HUES64 (cell line): ENCODE results near the gene UPK1B.

Experiments
- H3K27ac ChIP-seq: 2 replicates; pipeline ENCODE4 v1.7.0; 2013; ENCODE audit warnings: low read depth, low read length, inconsistent platforms
- H3K27me3 ChIP-seq: 2 replicates; pipeline ENCODE4 v1.6.1; 2013; ENCODE audit warnings: mild to moderate bottlenecking, low read length; ENCODE audit not compliant: insufficient read depth
- H3K36me3 ChIP-seq: 2 replicates; pipeline ENCODE4 v1.6.1; 2013; ENCODE audit warnings: mild to moderate bottlenecking, low read length; ENCODE audit not compliant: insufficient read depth
- H3K4me1 ChIP-seq: 2 replicates; pipeline ENCODE4 v1.6.1; 2013; ENCODE audit warnings: mild to moderate bottlenecking, low read length, moderate library complexity; ENCODE audit not compliant: insufficient read depth
- H3K4me3 ChIP-seq: 2 replicates; pipeline ENCODE4 v1.5.1; 2013; ENCODE audit warnings: mild to moderate bottlenecking, low read length, moderate library complexity
- H3K9ac ChIP-seq: 2 replicates; pipeline ENCODE4 v1.6.1; 2013; ENCODE audit warnings: mild to moderate bottlenecking, low read depth, low read length
- H3K9me3 ChIP-seq: 2 replicates; pipeline ENCODE4 v1.6.1; 2013; ENCODE audit warnings: low read depth, low read length; ENCODE audit not compliant: insufficient read depth
- WGBS: fragments of 150-250, 120-280 bp; methylation state at CpG from one replicate; pipeline ENCODE4 v1.1.7; 2013; ENCODE audit warnings: missing lambda C conversion rate; 5-methylcytosine and 5-hydroxymethylcytosine counted together

The UPK1B gene

DNA sequence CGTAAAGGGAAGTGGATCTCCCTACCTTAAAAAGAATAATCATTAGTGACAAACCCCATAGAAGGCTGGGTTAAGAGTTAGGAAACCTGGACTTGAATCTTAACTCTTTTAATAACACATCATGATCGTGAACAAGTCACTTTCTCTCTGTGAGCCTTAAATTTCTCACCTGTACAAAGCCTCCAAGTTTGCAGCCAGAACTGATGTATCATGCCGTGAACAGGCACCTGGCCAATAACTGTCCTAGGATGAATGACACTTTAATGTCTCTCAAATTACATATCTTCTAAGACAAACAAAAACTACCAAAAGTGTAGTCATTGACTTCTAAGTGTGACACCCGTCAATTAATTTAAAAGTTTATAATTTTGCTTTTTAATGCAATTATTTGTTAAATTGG is 3.9 kb downstream of the UPK1B start:
- Histone ChIP-seq H3K27me3 (0 out of 2 replicates have a peak, but pooled peaks cover 2% of the 10 kb centered on the region), H3K9me3 (no peaks in the 10 kb centered on the region), H3K36me3 (no peaks in the 10 kb centered on the region), H3K9ac (no peak overlapping the region), H3K27ac (no peak overlapping the region), H3K4me3 (no peak overlapping the region), H3K4me1 (peaks cover 4% of the 10 kb centered on the region; the same call in 1 of the 2 replicates)
- WGBS: 95% methylated on average over 3 of the region's 4 CpGs

DNA sequence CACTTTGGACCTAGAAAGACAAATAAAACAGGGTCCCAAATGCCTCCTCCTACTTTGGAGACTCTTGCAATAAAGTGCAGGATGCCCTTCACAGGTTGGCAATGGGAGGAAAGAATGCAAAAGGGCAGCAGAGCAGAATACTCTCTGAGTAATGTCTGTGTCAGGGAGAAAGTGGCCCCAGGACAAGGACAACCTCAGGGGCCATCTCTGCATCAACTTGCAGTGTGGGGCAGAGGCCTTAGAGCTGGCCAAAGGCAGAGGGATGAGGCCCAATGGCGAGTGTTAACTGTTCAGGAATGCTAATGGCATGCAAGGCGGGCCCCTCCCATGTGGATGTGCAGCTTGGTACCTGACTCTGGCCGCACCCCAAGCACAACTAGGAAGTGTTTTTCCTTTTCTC is 8.4 kb downstream of the UPK1B start:
- no peaks in the 10 kb centered on the region; the same call in 1 of the 2 replicates for H3K4me1 ChIP-seq
- no peaks in the 10 kb centered on the region for H3K9me3 ChIP-seq
- WGBS: 76% methylated on average over 3 of the region's 3 CpGs
- H3K27me3 ChIP-seq: no peaks in the 10 kb centered on the region
- no peak overlapping the region for H3K9ac ChIP-seq
- no peak overlapping the region for H3K4me3 ChIP-seq
- H3K36me3 ChIP-seq: no peaks in the 10 kb centered on the region
- no peak overlapping the region for H3K27ac ChIP-seq

DNA sequence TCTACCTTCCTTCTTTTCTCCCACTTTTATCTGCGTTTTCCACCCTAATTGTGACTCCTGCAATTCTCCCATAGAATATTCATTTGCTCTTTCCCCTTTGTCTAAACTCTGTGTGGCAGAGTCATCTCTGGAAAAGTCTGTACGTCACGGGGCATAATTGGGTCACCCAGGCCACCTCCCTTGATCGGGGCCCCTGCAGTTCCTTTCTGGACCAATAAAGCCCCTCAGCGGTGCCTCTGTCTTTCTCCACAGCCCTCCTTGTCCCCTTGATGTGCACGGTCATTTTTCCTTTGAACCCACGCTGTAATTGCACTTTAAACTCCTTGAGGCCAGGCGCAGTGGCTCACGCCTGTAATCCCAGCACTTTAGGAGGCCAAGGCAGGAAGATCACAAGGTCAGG is 10.7 kb downstream of the UPK1B start:
- H3K9me3 ChIP-seq: no peaks in the 10 kb centered on the region
- H3K4me3 ChIP-seq: no peak overlapping the region
- no peak overlapping the region for H3K9ac ChIP-seq
- no peaks in the 10 kb centered on the region for H3K27me3 ChIP-seq
- H3K4me1 ChIP-seq: no peaks in the 10 kb centered on the region; the same call in 1 of the 2 replicates
- WGBS: 95% methylated on average over 9 of the region's 9 CpGs
- H3K27ac ChIP-seq: no peak overlapping the region
- no peaks in the 10 kb centered on the region for H3K36me3 ChIP-seq

DNA sequence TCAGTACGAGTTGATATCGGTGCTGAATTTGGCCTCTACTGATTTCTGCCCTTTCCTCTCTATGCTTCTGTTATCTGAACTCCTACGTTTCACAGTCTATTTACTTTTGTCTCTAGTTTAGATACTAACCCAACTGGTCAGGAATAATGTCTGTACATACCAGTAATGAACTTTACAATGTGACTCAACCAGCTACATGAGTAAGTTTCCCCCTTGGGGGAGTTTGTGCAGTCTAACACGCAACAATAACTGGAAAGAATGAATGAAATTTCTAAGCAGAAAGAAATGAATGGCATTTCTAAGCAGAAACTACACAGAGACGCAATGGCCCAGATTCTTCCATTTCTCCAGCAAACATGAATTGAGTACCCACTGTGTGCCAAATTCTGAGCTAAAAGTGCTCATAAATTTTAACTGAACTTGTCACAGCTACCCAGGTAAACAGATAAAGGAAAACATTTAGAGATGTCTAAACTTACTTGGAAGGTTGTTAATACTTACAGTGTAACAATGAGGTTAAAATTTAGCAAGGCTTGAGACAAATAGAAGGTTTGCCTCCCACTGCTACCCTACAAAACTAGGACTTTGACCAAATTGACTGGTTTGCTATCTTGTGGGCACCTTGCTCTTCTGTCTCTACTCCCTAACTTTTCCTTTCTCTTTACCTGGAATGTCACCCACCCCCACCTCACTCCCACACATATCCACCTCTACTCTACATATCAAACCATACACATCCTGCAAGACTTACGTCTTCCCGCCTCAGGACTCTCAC is 11.6 kb downstream of the UPK1B start:
- H3K27me3 ChIP-seq: no peaks in the 10 kb centered on the region
- 89% methylated on average over 7 of the region's 7 CpGs for WGBS
- no peak overlapping the region for H3K4me3 ChIP-seq
- no peak overlapping the region for H3K9ac ChIP-seq
- H3K36me3 ChIP-seq: no peaks in the 10 kb centered on the region
- no peaks in the 10 kb centered on the region for H3K9me3 ChIP-seq
- no peak overlapping the region for H3K27ac ChIP-seq
- H3K4me1 ChIP-seq: no peaks in the 10 kb centered on the region; the same call in 1 of the 2 replicates

DNA sequence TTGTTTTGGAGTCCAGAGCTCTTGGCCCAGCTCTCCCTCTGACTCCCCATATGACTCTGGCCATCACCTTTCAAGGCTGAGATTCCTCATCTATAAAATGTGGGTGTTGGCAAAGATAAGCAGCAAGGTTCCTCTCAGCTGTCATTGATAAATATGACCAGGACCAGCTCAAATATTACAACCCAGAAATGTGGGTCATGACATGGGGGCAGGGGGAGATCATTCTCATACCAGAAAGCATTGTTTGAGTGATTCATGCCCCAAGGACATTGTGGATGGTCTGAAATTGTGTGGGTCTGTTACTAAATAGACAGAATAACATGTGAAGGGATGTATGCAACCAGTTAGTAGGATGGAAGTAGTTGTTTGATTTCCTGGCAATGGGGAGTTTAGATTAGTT is 13.9 kb downstream of the UPK1B start:
- Histone ChIP-seq H3K27ac (no peak overlapping the region), H3K36me3 (no peaks in the 10 kb centered on the region), H3K4me1 (no peaks in the 10 kb centered on the region; the same call in 1 of the 2 replicates), H3K9ac (no peak overlapping the region), H3K27me3 (no peaks in the 10 kb centered on the region), H3K4me3 (no peak overlapping the region), H3K9me3 (no peaks in the 10 kb centered on the region)

DNA sequence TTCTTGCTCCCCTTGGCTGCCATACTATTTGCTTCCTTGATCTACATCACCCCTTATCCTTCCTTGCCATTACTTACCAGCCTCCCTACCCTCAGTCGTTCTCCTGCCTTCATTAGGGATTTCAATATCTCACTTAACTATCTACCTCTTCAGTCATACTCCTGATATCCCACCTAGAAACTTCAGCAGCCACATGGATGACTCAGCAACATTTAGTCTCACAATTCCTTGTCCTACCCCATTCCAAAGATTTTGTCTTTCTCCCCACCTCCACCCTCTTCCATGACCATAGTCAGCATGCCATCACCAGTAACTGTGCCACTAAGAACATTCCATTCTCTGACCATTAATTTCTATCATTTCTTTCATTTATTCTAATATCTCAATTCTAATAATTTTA is 18.4 kb downstream of the UPK1B start:
- Histone ChIP-seq H3K4me1 (no peaks in the 10 kb centered on the region), H3K36me3 (no peaks in the 10 kb centered on the region), H3K9me3 (no peaks in the 10 kb centered on the region), H3K27me3 (no peaks in the 10 kb centered on the region), H3K27ac (no peak overlapping the region), H3K4me3 (no peak overlapping the region), H3K9ac (no peak overlapping the region)
- WGBS: 86% methylated on average over 1 of the region's 1 CpG

DNA sequence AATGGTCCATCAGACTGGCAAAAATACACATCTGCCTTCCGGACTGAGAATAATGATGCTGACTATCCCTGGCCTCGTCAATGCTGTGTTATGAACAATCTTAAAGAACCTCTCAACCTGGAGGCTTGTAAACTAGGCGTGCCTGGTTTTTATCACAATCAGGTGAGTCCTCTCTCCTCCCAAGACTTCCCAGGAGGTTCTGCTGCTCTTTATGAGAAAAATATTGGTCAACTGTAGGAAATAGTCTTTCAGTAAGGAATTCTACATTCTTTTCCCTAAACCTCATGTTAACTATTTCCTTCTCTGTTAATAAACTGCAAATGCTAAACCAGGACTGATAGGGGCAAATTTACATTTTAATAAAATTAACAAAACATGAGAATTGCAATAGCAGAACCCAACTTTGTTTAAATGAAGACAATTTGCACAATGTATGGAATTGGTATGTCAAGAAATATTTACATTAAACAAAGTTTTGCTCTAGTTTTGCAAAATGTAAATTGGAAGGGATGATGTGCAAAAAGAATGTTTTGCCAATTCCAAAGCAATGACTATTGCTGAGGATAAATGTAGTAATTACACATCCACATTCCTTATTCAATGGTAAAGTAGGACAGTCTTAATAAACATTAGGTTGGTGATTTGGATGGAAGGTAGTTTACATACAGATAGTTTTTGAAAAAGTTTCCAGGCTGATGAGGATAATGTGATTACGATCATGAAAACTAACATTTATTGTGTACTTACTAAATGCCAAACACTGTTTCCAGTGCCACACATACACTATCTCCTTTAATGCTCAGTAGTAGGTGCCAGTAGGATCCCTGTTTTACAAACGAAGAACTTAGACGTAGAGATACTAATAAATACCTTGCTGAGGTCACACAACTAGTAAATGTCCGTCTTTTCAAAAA is 21.1 kb downstream of the UPK1B start:
- 94% methylated on average over 6 of the region's 7 CpGs for WGBS
- H3K27ac ChIP-seq: no peak overlapping the region
- no peak overlapping the region for H3K4me3 ChIP-seq

DNA sequence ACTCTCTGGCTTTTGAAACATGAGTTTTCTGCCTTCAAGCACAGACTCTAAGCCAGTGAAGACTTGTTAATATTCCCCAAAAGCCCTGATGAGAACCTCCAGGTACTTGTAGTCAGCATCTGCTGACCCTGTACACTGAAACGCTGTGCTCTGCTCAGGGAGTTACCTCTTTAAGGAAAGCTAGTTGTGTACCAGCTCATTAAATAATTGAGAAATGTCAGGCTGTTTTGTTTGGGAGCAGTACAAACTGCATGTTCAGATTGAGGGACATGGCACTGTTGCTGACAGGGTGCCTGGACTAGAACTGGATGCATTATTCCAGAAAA is 21.7 kb downstream of the UPK1B start:
- Histone ChIP-seq H3K4me3 (no peak overlapping the region), H3K9ac (no peak overlapping the region), H3K4me1 (no peaks in the 10 kb centered on the region), H3K27me3 (no peaks in the 10 kb centered on the region), H3K27ac (no peak overlapping the region), H3K9me3 (no peaks in the 10 kb centered on the region), H3K36me3 (no peaks in the 10 kb centered on the region)
- WGBS: 92% methylated on average over 1 of the region's 1 CpG

More for the DNA sequence above, 21.1 kb downstream of the UPK1B start:
- Histone ChIP-seq H3K4me1 (no peaks in the 10 kb centered on the region), H3K36me3 (no peaks in the 10 kb centered on the region), H3K9ac (no peak overlapping the region), H3K9me3 (no peaks in the 10 kb centered on the region), H3K27me3 (no peaks in the 10 kb centered on the region)

DNA sequence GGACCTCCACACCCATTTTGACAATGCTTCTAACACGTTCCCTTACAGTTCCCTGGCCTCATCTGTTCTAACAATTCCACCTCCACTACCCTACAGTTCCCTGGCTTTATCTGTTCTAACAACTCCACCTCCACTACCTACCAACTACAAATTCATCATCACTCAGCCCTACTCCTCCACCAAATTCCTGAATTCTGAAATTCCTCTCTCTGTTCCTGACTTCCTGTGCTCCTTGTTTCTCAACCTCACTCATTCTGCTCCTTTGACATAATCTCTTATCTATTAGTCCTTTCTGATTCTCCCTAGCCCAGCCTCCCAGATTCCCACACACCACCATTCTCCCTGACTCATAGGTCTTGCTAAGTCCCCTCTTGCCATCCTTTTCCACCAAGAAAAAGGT is 22.5 kb downstream of the UPK1B start:
- Histone ChIP-seq H3K27me3 (no peaks in the 10 kb centered on the region), H3K36me3 (no peaks in the 10 kb centered on the region), H3K27ac (no peak overlapping the region), H3K9ac (no peak overlapping the region), H3K4me1 (no peaks in the 10 kb centered on the region), H3K4me3 (no peak overlapping the region), H3K9me3 (no peaks in the 10 kb centered on the region)
- 79% methylated on average over 1 of the region's 1 CpG for WGBS

DNA sequence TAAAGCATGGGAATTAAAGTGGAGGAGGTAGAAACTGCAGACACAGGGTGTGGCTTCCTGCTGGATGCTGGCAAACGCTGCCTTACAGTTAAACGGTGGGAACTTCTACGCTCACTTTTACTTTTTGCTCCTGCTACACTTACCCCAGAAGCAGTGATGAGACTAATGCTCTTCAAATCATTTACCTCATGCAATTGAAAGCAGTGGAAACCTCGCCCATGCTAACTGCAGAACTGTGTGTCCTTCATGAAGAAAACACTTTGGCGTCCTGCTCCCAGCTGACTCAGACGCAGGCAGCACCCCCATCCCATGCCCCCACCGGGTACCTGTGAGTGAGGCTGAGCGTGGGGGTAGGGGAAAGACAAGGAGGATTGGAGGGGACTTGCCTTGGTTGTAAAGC is 31.8 kb downstream of the UPK1B start:
- Histone ChIP-seq H3K9me3 (no peaks in the 10 kb centered on the region), H3K9ac (no peak overlapping the region), H3K36me3 (0 out of 2 replicates have a peak, but pooled peaks cover 1% of the 10 kb centered on the region), H3K27me3 (no peaks in the 10 kb centered on the region), H3K27ac (no peak overlapping the region), H3K4me3 (no peak overlapping the region), H3K4me1 (no peaks in the 10 kb centered on the region)
- 86% methylated on average over 7 of the region's 8 CpGs for WGBS

DNA sequence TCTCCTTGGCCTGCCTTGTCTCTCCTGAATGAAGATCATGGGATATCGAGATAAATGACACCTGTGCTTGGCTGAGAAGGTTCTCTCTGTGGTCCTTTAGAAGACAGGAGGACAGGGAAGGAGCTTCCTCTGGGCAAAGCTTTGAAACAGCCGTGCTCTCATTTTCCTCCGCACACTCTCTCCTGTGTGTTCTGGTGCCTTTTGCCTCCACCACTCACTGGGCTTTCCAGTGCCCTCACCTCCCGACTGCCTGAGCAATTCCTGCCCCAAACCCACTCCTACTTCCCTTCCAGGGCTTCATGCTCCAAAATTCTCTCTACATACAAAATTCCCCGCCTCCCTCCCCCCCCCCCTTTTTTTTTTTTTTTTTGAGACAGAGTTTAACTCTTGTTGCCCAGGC is 32.3 kb downstream of the UPK1B start:
- no peak overlapping the region for H3K4me3 ChIP-seq
- H3K27ac ChIP-seq: no peak overlapping the region
- H3K9me3 ChIP-seq: no peaks in the 10 kb centered on the region
- H3K9ac ChIP-seq: no peak overlapping the region
- H3K27me3 ChIP-seq: no peaks in the 10 kb centered on the region
- no peaks in the 10 kb centered on the region for H3K4me1 ChIP-seq
- 0 out of 2 replicates have a peak, but pooled peaks cover 6% of the 10 kb centered on the region for H3K36me3 ChIP-seq
- 88% methylated on average over 5 of the region's 5 CpGs for WGBS
